Measurements from ENCODE around the gene EBI3.

DNA sequence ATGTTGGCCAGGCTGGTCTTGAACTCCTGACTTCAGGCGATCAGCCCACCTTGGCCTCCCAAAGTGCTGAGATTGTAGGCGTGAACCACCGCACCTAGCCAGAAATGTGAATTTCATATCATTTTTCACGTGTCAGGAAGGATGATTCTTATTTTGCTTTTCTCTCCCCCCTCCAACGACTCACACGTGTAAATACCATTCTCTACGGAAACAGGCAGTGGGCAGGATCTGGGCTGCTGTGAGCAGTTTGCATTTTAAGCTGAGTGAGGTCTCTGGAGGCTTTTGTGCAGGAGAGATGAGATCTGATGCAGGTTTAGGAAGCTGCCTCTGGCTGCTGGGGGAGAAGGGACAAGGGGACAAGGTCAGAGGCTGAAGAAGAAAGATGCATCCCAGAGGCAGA, 35.0 kb upstream of the EBI3 start:
- no peak for TF ChIP-seq POLR2A (IDR thresholded peaks at IDR 0.05)
- TF ChIP-seq, protein P1, sequence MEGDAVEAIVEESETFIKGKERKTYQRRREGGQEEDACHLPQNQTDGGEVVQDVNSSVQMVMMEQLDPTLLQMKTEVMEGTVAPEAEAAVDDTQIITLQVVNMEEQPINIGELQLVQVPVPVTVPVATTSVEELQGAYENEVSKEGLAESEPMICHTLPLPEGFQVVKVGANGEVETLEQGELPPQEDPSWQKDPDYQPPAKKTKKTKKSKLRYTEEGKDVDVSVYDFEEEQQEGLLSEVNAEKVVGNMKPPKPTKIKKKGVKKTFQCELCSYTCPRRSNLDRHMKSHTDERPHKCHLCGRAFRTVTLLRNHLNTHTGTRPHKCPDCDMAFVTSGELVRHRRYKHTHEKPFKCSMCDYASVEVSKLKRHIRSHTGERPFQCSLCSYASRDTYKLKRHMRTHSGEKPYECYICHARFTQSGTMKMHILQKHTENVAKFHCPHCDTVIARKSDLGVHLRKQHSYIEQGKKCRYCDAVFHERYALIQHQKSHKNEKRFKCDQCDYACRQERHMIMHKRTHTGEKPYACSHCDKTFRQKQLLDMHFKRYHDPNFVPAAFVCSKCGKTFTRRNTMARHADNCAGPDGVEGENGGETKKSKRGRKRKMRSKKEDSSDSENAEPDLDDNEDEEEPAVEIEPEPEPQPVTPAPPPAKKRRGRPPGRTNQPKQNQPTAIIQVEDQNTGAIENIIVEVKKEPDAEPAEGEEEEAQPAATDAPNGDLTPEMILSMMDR (IDR thresholded peaks at IDR 0.05): no peak

Measured in right lobe of liver (tissue), 4 donors.